ENCODE results near the gene PTPN13.

DNA sequence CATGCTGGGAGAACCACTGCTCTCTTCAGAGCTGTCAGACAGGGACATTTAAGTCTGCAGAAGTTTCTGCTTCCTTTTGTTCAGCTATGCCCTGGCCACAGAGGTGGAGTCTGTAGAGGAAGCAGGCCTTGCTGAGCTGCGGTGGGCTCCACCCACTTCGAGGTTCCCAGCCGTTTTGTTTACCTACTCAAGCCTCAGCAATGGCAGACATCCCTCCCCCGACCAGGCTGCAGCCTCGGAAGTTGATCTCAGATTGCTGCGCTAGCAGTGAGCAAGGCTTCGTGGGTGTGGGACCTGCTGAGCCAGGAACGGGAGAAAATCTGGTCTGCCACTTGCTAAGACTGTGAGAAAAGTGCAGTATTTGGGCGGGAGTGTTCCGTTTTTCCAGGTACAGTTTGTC lies 136.2 kb downstream of the PTPN13 start:
- TF ChIP-seq, protein P1, sequence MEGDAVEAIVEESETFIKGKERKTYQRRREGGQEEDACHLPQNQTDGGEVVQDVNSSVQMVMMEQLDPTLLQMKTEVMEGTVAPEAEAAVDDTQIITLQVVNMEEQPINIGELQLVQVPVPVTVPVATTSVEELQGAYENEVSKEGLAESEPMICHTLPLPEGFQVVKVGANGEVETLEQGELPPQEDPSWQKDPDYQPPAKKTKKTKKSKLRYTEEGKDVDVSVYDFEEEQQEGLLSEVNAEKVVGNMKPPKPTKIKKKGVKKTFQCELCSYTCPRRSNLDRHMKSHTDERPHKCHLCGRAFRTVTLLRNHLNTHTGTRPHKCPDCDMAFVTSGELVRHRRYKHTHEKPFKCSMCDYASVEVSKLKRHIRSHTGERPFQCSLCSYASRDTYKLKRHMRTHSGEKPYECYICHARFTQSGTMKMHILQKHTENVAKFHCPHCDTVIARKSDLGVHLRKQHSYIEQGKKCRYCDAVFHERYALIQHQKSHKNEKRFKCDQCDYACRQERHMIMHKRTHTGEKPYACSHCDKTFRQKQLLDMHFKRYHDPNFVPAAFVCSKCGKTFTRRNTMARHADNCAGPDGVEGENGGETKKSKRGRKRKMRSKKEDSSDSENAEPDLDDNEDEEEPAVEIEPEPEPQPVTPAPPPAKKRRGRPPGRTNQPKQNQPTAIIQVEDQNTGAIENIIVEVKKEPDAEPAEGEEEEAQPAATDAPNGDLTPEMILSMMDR (IDR thresholded peaks at IDR 0.05), result no peak
- TF ChIP-seq POLR2A (IDR thresholded peaks at IDR 0.05; ENCODE audit: low read depth), result no peak
- no peak for TF ChIP-seq EP300 (IDR thresholded peaks at IDR 0.05)

All from esophagus muscularis mucosa (tissue), 4 donors.